Motor neuron (in vitro differentiated cells): ENCODE measurements around the gene NDUFAF2. TPM values are rescaled to one million over a fixed set of nuclear protein-coding genes. Genes with fewer than 3 reads are reported as not detected.

ENCODE experiments used
- ATAC-seq, 8 experiments: fragments of 200-7000 bp; cut with Tn5 transposase; replicated peaks in 6 of 8; 2 replicates each; pipeline ENCODE4 v1.8.0; 2021; ENCODE audit warnings: mild to moderate bottlenecking in 8 of 8, moderate library complexity in 8 of 8
- H3K27ac ChIP-seq, 2 donors: fragments of 250-450 bp; sonication (Bioruptor Pico); 2 replicates each; pipeline ENCODE4 v1.9.0; 2021; ENCODE audit warnings: antibody characterized with exemption in 2 of 2, mild to moderate bottlenecking in 2 of 2, moderate library complexity in 1 of 2
- H3K4me1 ChIP-seq, 2 donors: fragments of 250-450 bp; sonication (Bioruptor Pico); replicated peaks in 1 of 2; 2 replicates each; pipeline ENCODE4 v1.6.1; 2021; ENCODE audit warnings: antibody characterized with exemption in 2 of 2, mild to moderate bottlenecking in 2 of 2, moderate library complexity in 1 of 2
- H3K4me3 ChIP-seq, 5 donors: fragments of 250-450 bp; sonication (Bioruptor Pico); 2 replicates each; pipeline ENCODE4 v1.9.0; 2021; ENCODE audit warnings: antibody characterized with exemption in 5 of 5, mild to moderate bottlenecking in 5 of 5, moderate library complexity in 4 of 5
- WGBS, 10 experiments: fragments of 450-650 bp; shearing (Covaris generic); methylation state at CpG; one replicate each; pipeline ENCODE4 v1.0.0; 2022; 5-methylcytosine and 5-hydroxymethylcytosine counted together
- in situ Hi-C, 9 experiments: fragments of 400-800 bp; cut with MboI; loops; one replicate each; pipeline ENCODE4 v1.15.0; 2021; ENCODE audit warnings: low sequenced_read_pairs in 9 of 9, low pct_unique_long_range_greater_than_20kb in 2 of 9; ENCODE audit not compliant: unreplicated experiment in 9 of 9
- total RNA-seq, 8 experiments: library from RNA; unstranded; fragments of 300-600 nt; gene quantifications; 2 replicates each; pipeline versions ENCODE4 v1.2.3 to v1.2.4, GENCODE V29; 2022

Gene NDUFAF2
- total RNA-seq, 8 experiments from 2014 or later: 50.5 to 78.2 (median 64.4) TPM

DNA sequence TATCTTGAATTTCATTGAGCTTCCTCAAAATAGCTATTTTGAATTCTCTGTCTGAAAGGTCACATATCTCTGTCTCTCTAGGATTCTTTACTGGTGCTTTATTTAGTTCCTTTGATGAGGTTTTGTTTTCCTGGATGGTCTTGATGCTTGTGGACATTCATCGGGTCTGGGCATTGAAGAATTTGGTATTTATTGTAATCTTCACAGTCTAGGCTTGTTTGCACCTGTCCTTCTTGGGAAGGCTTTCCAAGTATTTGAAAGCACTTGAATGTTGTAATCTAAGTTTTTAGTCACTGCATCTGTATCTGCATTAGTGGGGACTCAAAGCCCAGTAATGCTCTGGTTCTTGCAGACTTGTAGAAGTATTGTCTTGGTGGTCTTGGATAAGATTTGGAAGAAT, 169.4 kb downstream of the NDUFAF2 start:
- in situ Hi-C loops: no loop called here
- ATAC-seq: no peak
- Histone ChIP-seq H3K27ac (no peak overlapping the region), H3K4me1 (no peaks in the 10 kb centered on the region), H3K4me3 (no peak overlapping the region)
- WGBS, 10 experiments: 67 to 100% (median 100%) methylated on average over 1 of the region's 1 CpG; no CpG with 5 or more reads in 1 of the 10 experiments

DNA sequence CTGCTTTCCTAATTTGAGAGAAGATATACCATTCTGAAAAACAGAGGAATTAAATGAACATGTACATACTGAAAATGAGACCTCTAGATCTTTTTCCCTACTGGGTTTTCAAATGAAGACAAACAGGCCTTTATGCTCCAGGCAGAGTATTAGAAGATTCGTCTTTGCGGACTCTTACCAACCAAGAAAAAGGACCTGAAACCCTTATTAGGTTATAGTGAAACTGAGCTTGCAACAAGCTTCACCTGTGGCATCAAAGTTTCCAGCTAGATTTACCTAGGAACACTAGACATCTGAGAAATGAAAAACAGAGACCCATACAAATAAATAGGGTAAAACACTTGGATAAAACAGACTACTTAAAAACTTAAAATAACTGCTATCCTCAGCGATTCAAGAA, 171.0 kb downstream of the NDUFAF2 start:
- no peak overlapping the region for H3K4me3 ChIP-seq
- H3K4me1 ChIP-seq: no peaks in the 10 kb centered on the region
- WGBS, 10 experiments: 77 to 100% (median 96%) methylated on average over 1 to 3 of the region's 3 CpGs
- no peak for ATAC-seq
- in situ Hi-C loops: no loop called here
- no peak overlapping the region for H3K27ac ChIP-seq

DNA sequence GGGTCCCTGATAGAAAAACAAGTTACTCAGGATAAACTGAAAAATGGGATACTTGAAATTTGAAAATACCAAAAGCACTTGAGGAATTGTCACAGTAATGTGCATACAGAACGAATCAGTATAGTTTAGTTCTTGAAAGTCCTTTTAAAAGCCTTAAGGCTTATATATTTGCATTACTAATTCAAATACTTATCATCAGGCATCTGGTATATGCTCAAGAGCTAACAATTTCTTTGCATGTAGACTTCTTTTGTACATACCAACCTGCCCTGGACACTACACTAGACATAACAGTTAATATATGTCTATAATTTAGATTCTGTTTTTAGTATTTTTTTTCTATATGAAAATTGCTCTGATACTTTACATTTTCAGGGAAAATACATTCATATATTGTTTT, 174.1 kb downstream of the NDUFAF2 start:
- in situ Hi-C loops: no loop called here
- Histone ChIP-seq H3K4me3 (no peak overlapping the region), H3K27ac (no peak overlapping the region), H3K4me1 (no peaks in the 10 kb centered on the region)
- 0 to 94% (median 67%) methylated on average over 1 of the region's 1 CpG; no CpG with 5 or more reads in 3 of the 10 experiments for WGBS, 10 experiments
- peak in 3 of 8 experiments; percentile 37 to 91 (median 68) for ATAC-seq

DNA sequence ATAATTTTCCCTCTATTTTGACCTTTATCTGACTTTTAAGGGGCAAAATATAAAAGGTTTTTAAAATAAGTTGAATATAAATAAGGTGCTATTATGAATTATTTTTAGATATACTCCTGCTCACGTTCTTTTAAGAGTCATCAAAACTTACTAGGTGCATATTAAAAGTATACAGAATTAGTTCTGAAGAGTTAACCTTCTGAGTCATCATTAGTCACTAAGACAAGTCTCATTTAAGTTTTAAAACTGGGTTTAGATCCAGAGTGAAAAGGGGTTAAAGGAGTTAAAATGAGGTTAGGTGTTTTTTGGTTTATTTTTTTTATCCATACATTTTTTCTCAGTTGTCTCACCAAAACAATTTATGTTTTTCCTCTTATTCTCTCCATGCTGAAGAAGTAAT, 175.5 kb downstream of the NDUFAF2 start:
- 0 to 100% (median 88%) methylated on average over 1 of the region's 1 CpG; no CpG with 5 or more reads in 1 of the 10 experiments for WGBS, 10 experiments

DNA sequence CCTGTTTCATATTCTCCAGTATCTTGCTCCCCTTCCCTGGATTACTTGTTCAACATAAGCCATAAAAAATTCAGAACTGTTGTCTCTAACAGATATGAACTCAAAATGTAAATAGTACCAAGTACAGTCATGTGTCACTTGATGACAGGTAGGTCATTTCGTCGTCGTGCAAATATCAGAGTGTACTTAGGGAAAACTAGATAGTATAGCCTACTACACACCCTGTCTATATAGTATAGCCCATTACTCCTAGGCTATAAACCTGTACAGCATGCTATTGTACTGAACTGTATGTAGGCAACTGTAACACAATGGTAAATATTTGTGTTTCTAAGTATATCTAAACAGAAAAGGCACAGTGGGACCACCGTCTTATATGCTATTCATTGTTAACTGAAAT, 178.1 kb downstream of the NDUFAF2 start:
- H3K4me3 ChIP-seq: no peak overlapping the region
- H3K4me1 ChIP-seq: no peaks in the 10 kb centered on the region
- ATAC-seq: no peak
- WGBS, 10 experiments: 79 to 100% (median 100%) methylated on average over 1 to 4 of the region's 4 CpGs; no CpG with 5 or more reads in 1 of the 10 experiments
- in situ Hi-C loops: no loop called here
- H3K27ac ChIP-seq: no peak overlapping the region

More for the DNA sequence above, 175.5 kb downstream of the NDUFAF2 start:
- ATAC-seq: no peak
- no peaks in the 10 kb centered on the region for H3K4me1 ChIP-seq
- H3K4me3 ChIP-seq: no peak overlapping the region
- in situ Hi-C loops: no loop called here
- no peak overlapping the region for H3K27ac ChIP-seq

DNA sequence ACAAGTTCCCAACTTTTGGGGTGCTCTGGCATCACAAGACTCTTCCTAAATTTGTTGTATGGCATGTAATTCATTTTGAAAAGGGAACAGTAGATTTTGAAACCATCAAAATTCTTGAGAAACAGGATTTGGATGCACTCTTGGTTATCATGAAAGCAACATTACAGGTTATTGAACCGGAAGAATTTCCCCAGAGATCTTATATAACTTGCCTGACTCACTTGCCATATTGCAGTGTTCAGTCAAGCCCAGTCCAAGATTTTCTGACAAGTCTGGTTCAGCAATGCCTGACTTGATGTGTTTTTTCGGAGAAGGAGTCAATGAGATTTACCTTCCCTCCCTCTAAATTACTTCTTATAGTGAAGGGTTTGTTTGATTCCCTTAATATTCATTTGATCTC, 185.3 kb downstream of the NDUFAF2 start:
- no peak overlapping the region for H3K4me3 ChIP-seq
- in situ Hi-C loops: no loop called here
- WGBS, 10 experiments: 40 to 100% (median 92%) methylated on average over 1 to 2 of the region's 2 CpGs; no CpG with 5 or more reads in 3 of the 10 experiments
- no peak for ATAC-seq
- H3K4me1 ChIP-seq: no peaks in the 10 kb centered on the region
- H3K27ac ChIP-seq: no peak overlapping the region

DNA sequence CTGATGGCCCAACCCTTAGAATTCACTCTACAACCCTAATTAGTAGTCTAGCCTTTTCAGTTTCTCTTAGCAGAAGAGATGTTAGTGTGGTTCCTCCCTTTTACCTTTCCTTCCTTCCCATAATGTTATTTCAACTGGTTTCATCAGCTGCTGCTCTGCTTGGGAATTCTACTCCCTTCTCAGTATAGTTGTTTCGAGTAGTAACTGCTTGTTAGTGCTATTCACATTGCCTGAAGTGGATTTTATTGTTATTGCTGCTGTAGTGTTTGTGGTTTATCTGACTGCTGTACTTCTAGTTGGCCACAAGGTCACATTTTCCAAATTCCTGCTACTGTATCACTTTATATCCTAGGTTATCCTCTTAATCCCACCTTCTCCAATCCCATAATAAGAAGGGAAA, 187.6 kb downstream of the NDUFAF2 start:
- 60 to 80% (median 73%) methylated on average over 1 of the region's 1 CpG; no CpG with 5 or more reads in 6 of the 10 experiments for WGBS, 10 experiments
- no peak overlapping the region for H3K4me3 ChIP-seq
- in situ Hi-C loops: no loop called here
- no peak overlapping the region for H3K27ac ChIP-seq
- H3K4me1 ChIP-seq: no peaks in the 10 kb centered on the region
- peak in 3 of 8 experiments; percentile 36 to 75 (median 66) for ATAC-seq

DNA sequence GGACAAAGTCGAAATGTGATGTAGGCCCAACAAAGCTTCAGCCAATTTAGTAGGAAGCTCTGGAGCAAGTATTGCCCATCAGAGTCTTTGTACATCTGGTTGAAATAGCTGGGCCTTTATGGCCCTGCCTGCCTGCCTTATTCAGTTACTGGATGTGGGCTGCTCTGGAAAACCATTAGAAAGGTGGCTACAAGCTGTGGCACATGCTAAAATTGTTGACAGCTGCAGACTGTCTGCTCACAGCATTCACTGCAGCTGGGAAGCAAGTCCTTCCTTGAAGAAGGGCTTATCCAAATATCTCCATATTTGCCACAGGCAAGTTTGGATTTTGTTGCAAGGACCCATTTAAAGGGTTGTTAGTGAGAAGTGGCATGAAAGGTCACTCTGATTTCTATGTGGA, 192.8 kb downstream of the NDUFAF2 start:
- Histone ChIP-seq H3K4me3 (no peak overlapping the region), H3K4me1 (peaks cover 0 to 2% of the 10 kb centered on the region in 2 donors), H3K27ac (no peak overlapping the region)
- peak in 3 of 8 experiments; percentile 71 to 88 (median 73) for ATAC-seq
- 20 to 100% (median 88%) methylated on average over 1 of the region's 1 CpG; no CpG with 5 or more reads in 3 of the 10 experiments for whole genome bisulfite sequencing, 10 experiments
- in situ Hi-C loops: no loop called here

DNA sequence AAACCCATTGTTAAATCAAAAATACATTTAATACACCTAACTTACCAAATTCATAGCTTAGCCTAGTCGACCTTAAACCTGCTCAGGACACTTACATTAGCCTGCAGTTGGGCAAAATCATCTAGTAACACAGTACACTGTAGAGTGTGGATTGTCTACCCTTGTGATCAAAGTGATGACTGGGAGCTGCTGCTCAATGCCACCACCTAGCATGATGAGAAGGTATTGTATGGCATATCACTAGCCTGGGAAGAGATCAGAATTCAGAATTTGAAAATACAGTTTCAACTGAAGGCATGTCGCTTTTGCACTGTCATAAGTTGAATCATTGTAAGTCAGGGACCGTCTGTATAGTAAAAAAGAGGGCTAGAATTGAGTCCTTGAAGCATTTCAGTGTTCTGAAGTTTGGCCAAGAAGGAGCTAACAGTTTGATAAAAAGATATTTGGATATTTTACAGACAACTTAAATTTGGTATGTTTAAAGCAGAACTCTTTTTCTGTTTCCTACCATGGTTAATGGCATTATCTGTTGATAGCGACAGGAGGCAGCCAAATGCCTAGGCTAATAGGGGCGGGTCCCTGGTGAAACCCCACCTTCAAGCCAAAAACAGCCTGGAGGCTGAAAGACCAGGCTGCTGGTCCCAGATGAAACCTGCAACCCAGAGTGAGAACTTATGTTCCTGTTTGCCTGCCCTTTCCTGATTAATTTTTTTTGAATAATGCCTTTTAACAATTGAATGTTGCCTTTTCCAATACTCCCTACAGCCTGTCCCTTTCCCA, 194.3 kb downstream of the NDUFAF2 start:
- 66 to 100% (median 86%) methylated on average over 2 to 5 of the region's 5 CpGs; no CpG with 5 or more reads in 2 of the 10 experiments for WGBS, 10 experiments
- peak in 3 of 8 experiments; percentile 29 to 78 (median 68) for ATAC-seq
- Histone ChIP-seq H3K27ac (no peak overlapping the region), H3K4me3 (no peak overlapping the region), H3K4me1 (peaks cover 0 to 2% of the 10 kb centered on the region in 2 donors)
- in situ Hi-C loops: no loop called here

DNA sequence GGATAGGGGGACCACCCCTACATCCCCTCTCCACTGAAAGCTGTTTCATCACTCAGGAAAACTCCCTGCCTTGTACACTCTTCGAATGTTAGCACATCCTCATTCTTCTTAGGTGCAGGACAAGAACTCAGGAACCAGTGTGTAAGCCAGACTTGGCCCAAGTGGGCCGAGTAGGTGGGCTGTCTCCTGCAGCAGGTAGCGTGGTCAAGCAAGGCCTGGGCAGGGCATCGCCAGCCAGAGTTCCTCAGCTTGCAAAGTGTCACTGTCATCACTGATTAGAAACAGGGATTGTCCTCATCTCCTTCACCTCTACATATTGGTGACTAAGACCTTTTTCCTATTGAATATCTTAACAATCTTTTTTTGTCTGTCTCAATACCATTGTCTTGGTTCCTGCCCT, 194.9 kb downstream of the NDUFAF2 start:
- in situ Hi-C loops: no loop called here
- ATAC-seq: no peak
- Histone ChIP-seq H3K4me3 (no peak overlapping the region), H3K27ac (no peak overlapping the region), H3K4me1 (peaks cover 0 to 2% of the 10 kb centered on the region in 2 donors)
- 80 to 100% (median 95%) methylated on average over 1 to 4 of the region's 4 CpGs; no CpG with 5 or more reads in 4 of the 10 experiments for WGBS, 10 experiments

DNA sequence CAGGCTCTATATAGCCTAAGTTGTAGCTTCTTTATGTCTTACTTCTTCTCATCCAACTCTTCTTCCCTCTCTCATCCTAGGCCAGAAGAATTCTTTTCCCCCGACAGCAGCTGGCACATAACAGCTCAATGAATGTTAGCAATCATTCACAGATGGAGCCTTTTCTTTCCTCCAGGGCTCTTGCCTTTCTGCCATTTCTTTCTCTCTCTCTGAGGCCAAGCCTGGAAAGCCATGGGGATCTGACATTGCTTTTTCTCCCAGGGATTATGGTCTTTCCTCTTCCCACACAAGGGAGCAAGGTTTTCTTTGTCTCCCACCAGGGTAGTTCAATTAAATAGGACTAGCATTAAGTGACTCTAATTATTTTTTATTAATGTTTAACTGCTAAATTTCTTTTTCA, 196.8 kb downstream of the NDUFAF2 start:
- no peak overlapping the region for H3K27ac ChIP-seq
- 0 to 67% (median 13%) methylated on average over 1 of the region's 1 CpG; no CpG with 5 or more reads in 4 of the 10 experiments for WGBS, 10 experiments
- in situ Hi-C loops: no loop called here
- no peak overlapping the region for H3K4me3 ChIP-seq
- peaks cover 0 to 2% of the 10 kb centered on the region in 2 donors for H3K4me1 ChIP-seq
- peak in 1 of 8 experiments; percentile 32 for ATAC-seq

DNA sequence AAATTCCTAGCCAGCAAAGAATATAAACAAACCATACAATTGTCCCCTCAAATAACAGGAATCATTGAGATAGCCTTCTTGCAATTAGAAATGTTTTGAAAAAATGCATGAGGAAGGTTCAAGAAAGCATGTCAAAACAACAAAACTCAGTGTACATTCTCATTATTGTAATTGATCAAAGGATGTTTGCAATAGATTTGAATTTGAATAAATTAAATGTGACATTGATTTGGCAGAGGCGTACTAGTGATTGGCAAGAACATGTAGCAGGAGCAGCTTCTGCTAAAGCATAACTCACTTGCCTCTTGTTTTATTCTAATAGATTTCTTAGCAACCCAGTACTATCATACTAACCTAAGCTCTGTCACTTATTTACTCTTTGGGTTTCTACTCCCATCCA, 197.4 kb downstream of the NDUFAF2 start:
- Histone ChIP-seq H3K4me3 (no peak overlapping the region), H3K27ac (no peak overlapping the region), H3K4me1 (peaks cover 0 to 2% of the 10 kb centered on the region in 2 donors)
- WGBS, 10 experiments: 85 to 100% (median 100%) methylated on average over 1 of the region's 1 CpG; no CpG with 5 or more reads in 3 of the 10 experiments
- ATAC-seq: no peak
- in situ Hi-C loops: no loop called here

DNA sequence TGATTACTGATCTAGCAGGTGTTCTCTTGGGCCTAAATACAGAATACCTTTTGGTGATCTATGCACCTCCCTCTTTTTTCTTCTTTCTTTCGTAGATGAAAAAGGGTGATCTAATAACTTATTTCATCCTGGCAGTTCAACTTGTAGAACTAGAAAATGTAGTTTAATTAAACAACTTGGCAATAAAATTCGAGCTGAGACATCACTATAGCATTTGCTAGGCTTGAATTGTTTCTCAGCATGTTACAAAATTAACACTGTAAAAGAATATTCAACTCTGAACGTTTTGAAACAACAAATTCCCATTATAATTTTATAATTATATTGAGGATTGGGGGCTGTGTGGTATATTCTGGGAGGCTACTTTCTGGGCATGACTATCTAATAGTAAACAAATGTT, 197.8 kb downstream of the NDUFAF2 start:
- WGBS, 10 experiments: 0 to 100% (median 58%) methylated on average over 1 to 3 of the region's 3 CpGs; no CpG with 5 or more reads in 1 of the 10 experiments
- Histone ChIP-seq H3K4me3 (no peak overlapping the region), H3K4me1 (peaks cover 0 to 2% of the 10 kb centered on the region in 2 donors), H3K27ac (no peak overlapping the region)
- no peak for ATAC-seq
- in situ Hi-C loops: no loop called here
